Activated CD8-positive, alpha-beta memory T cell treated with anti-CD3 and anti-CD28 coated beads for 48 hours (primary cell): Measurements from ENCODE around the gene TNS3.
"Not testable (repeated sequence)": the region's sequence is repeated elsewhere in the genome, so short reads cannot be mapped to it uniquely, and the experiment has no call there.

Experiments
- DNase-seq, 3 experiments: peaks; one replicate each; pipeline ENCODE4 v3.0.0-alpha.2; 2020; ENCODE audit warnings: low read depth in 2 of 3, low spot score in 2 of 3

The TNS3 gene

DNA sequence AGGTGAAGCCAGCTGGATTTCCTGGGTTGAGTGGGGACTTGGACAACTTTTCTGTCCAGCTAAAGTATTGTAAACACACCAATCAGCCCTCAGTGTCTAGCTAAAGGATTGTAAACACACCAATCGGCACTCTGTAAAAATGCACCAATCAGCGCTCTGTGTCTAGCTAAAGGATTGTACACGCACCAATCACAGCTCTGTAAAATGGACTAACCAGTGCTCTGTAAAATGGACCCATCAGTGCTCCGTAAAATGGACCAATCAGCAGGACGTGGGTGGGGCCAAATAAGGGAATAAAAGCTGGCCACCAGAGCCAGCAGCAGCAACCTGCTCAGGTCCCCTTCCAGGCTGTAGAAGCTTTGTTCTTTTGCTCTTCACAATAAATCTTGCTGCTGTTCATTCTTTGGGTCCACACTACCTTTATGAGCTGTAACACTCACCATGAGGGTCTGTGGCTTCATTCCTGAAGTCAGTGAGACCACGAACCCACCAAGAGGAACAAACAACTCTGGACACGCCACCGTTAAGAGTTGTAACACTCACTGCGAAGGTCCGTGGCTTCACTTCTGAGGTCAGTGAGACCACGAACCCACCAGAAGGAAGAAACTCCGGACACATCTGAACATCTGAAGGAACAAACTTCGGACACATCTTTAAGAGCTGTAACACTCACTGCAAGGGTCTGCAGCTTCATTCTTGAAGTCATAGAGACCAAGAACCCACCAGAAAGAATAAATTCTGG lies 21.8 kb upstream of the TNS3 start:
- DNase-seq, result not testable (repeated sequence)

DNA sequence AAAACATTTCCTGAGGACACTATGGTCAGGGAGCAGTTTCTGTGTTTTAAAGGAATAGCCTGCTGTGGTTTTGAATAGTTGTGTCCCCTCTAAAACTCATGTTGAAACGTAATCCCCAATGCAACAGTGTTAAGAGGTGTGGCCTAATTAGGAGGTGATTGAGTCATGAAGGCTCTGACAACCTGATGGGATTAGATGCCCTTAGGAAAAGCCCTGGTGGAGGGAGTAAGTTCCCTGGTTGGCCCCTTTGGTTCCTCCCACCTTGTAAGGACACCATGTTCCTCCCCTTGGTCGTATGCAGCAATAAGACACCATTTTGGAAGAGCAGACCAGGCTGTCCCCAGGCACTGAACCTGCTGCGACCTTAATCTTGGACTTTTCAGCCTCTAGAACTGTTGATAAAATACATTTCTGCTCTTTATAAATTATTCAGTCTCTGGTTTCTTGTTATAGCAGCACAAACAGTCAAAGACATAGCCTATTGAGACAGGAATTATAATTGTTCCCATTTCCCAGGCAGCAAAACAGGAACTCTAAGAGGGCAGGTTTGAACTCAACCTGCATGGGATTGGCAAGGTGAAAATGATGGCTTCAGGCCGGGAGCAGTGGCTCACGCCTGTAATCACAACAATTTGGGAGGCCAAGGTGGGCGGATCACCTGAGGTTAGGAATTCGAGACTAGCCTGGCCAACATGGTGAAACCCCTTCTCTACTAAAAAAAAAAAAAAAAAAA lies 20.5 kb upstream of the TNS3 start:
- DNase-seq, result no peak

DNA sequence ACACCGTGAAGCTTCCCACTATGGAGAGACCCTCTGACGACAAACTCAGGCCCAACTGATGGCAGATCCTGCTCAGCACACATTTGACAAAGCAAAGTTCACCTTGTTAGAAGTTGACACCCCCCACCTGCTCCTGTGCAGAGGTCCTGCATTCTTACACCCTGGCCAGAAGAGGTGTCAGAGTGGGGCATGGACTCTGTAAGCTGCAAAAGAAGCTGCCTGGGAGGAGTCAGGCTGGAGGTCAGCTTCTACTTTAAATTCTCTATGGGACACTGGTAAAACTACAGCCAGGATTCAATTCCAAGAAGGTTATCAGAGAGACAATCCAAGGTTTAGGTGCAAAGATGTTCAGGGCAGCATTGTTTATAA lies 20.0 kb upstream of the TNS3 start:
- no peak for DNase-seq

DNA sequence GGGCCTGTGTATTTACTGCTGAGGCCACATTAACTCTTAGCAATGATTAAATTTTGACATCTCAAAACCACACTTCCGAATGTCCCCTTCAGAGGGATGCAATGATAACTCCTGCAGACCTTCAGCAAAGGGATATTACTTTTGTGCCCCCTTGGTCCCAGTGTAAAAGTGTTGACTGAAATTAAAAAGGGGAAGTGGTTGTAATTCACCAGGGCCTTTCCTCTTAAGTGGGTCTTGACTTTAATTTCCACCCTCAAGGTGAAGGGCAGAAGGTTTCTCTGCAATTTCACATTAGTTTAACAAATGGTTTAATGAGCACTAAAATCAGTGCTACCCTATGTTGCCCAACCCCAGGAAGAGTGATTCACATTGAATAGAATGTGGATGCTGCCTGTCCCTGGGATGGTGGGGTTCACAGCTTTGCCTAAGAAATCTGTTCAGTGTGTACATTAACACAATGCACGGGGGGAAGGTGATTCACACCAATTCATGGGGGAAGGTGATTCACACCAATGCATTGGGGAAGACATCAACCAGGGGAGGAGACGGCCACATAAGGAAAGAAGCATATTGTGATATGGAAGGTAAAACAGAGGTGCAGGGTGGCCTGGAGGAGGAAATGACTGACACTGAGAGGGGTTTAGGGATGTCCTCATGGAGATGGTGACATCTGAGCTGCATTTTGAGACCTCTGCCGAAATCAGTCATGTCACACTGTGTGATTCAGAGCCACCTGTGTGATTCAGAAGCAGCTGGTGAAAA lies 19.4 kb upstream of the TNS3 start:
- no peak for DNase-seq

DNA sequence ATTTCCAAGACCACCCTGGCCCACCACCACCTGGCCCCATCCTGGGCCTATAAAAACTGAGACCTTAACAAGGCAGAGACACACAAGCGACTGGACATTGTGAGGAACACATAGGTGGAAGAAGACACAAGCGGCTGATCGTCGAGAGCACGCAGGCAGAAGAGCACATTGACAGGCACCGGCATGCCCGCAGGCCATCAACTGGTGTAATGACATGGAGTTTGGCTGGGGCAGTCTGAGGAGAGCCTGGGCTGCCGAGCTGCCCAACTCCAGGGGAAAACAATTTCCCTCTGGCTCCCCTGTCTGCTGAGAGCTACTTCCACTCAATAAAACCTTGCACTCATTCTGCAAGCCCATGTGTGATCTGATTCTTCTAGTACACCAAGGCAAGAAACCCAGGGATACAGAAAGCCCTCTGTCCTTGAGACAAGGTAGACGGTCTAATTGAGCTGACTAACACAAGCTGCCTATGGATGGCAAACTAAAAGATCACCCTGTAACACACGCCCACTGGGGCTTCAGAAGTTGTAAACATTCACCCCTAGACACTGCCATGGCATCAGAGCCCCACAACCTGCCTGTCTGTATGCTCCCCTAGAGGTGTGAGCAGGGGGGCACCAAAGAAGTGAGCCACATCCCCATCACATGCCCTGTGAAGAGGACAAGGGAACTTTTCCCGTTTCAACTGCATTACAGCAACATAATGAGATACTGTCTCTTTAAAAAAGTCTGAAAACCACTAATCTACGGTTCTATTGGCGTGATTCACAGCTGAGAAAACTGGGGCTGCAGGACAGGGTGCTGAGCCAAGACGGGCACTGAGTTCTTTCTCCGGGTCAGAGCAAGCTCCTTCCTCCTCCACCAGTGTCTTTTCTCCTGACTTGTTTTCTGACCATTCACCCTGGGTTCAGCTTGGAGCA lies 18.5 kb upstream of the TNS3 start:
- DNase-seq, result no peak

DNA sequence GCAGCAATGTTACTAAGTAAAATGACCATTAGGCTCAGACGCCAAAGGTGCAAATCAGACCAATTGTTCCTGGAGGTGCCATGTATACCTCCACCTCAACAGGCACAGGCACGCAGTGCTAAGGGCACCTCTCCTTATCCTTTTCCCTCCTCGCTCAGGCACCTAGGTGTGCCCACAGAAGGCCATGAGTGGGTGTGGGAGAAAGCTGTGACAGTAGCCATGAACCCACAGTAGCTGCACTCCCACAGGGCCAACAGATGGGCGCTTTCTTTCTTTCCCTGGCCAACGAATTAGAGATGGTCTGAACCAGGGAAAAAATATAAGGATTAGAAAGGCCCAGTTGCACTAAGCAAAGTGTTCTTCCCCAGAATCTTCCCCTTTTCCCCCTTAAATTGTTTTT lies 15.5 kb upstream of the TNS3 start:
- no peak for DNase-seq

DNA sequence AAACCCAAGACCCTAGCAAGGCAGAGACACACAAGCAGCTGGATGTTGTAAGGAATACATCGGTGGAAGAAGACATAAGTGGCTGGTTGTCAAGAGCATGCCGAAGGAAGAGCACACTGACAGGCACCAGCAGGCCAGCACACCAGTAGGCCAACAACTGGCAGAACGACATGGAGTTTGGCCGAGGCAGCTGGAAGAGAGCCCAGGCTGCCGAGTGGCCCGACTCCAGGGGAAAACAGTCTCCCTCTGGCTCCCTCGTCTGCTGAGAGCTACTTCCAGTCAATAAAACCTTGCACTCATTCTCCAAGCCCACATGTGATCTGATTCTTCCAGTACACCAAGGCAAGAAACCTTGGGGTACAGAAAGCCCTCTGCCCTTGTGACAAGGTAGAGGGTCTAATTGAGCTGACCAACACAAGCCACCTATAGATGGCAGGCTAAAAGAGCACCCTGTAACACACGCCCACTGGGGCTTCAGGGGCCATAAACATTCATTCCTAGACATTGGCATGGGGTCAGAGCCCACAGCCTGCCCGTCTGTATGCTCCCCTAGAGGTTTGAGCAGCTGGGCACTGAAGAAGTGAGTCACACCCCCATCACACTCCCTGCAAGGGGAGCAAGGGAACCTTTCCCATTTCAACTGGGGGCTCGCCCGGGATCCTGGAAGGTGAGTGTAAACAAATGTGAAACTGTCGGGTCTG lies 14.7 kb upstream of the TNS3 start:
- DNase-seq, result no peak

DNA sequence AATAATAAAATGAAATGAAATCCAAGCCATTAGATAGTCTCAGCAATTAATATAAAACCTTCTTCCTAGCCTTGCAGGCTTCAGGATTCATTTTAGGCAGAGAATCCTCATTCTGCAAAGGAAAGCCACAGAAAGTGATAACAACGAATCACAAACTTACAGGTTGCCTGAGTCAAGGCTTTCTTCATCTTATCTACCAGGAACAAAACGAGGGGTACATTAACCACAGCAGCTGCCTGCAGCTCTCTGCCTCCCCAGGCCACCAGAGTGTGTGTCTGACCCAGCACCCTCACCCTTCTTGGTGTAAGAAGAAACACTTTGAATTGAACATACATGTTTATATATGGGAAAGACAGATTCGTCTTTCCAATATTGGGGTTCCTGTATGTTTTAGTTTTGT lies 12.5 kb upstream of the TNS3 start:
- DNase-seq, result no peak

DNA sequence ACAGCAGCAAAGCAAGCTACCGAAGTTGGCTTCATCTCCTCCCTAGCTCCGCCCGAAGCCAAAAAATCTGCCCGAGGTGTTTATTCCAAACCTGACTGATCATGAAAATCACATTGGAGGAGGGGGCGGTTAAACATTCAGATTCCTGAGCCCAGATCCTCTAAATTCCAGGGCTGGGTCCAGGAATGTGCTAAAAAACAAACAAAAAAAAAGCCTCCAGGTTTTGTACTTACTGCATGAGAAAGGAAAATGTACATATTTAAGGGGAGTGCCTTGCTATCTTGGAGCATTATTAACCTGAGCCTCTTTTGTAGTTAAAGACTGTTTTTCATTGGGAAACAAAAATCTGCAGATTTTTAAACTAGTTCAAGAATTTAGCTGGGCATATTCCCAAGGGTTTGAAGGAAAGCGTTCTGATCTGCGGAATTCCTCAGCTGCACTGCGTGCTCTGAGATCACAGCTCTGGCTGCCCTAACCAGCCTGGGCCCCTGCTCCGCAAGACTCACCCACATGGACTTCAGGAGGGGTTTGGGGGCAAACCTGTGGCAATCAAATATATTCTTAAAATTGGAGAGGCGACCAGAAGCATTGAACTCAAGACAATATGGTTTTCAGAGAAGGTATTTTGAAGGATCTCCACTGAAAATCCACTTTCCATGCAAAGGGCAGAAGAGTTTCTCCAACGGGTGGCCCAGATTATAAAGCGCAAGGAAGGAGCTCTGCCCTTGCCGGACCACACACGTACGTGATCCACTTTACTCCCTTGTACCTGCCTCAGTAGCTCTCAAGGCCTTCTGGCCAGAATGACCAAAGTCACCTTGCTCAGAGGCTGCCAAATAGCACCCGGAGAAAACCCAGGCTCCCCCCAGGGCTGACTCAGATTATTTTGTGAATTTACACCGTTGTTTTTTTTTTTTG lies 10.0 kb upstream of the TNS3 start:
- DNase-seq, result no peak

DNA sequence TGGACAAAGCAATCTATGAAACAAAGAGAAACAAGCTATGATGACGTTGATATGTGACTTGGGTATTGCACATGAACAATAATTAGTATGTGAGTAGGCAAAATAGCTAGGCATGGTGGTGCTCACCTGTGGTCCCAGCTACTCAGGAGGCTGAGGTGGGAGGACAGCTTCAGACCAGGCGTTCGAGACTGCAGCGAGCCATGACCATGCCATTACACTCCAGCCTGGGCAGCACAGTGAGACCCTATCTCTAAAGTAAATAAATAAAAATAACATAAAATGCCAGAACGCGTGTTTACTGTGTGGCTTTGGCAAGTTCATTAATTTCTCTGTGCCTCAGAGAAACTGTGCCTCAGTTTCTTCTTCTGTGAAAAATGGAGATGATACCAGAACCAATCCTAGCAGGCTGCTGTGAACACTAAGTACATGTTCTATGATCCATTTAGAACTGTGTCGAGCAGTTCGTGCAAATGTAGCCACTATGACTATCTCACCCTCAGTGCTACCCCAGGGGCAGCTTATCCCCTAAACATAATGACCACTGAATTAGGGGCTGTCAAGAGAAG lies 9.3 kb upstream of the TNS3 start:
- DNase-seq, result no peak

DNA sequence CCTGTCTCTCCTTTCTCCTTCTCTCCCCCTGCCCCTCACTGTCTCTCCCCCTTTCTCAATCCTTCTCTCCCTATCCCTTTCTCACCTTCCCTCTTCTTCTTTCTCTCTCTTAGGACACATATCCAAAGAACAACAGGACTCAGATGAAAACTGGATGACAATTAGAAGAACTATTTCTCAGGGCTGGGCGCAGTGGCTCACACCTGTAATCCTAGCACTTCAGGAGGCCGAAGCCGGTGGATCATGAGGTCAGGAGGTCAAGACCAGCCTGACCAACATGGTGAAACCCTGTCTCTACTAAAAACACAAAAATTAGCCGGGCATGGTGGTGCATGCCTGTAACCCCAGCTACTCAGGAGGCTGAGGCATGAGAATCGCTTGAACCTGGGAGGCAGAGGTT lies 8.3 kb upstream of the TNS3 start:
- DNase-seq, result not testable (repeated sequence)

DNA sequence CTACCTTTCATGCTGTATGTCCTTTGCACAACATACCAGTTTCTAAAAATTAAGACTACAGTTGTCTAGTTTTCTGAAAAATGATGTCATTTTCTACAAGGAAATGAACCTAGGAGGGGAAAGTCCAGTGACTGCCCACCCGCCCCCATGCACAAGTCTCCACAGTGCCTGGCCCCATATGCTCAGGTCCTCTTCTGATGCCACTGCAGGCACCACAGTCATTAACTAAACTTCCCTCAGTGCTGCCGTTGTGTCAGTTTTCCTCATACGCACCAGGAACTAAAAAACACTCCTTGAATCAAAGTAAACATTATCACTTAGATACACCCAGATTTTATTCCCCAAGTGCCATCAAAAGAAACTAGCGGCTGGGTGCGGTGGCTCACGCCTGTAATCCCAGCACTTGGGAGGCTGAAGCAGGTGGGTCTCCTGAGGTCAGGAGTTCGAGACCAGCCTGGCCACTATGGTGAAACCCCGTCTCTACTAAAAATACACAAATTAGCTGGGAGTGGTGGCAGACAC lies 6.9 kb upstream of the TNS3 start:
- no peak for DNase-seq

DNA sequence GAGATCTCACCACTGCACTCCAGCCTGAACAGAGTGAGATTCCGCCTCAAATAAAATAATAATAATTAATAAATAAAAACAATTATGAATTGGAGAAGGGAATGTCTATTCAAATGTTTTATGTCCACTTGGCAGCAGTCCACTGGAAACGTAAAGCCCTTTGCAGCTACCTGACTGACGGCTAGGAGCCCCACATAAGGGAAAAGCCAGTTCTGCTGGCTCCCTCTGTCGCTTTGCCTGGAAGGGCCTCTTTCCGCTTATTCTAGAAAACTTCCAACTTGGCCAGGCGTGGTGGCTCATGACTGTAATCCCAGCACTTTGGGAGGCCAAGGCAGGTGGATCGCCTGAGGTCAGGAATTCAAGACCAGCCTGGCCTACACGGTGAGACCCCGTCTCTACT lies 6.1 kb upstream of the TNS3 start:
- no peak for DNase-seq

DNA sequence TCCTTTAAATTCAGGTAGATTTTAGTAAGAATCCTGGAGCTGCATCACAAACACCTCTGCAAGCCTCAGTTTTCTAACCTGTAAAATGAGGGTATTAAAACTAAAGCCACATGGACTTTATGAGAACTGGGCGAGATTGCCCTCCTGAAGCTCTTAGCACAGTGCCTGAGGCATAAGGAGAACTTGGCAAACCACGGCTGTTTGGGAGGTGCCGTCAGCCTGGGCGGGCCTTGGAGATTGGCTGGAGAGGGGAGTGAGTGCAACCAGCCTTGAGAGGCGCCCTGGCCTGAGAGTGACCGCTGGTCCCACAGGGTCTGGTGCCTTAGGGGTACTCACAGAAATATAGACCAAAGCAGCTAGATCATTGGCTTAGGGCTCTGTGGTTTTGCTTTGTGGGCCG lies 5.4 kb upstream of the TNS3 start:
- no peak for DNase-seq

DNA sequence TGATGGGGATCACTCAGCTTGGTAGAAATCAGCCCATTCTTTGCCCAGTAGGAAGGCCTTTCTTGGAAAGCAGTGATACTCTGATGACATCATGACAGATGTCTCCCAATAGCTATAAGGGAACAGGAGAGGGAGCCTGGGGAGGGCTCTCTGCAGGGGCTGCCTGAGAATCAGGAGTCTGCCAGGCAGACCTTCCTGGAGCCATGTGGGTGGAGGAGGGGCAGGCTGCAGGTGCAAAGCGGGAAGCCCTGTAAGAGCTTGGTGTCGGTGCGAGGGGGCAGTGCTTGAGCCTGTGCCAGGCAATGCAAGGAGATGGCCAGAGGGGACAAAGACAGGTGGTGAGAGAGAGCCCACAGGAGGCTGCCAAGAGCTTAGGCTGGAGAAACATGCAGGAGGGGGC lies 5.0 kb upstream of the TNS3 start:
- DNase-seq, result no peak

DNA sequence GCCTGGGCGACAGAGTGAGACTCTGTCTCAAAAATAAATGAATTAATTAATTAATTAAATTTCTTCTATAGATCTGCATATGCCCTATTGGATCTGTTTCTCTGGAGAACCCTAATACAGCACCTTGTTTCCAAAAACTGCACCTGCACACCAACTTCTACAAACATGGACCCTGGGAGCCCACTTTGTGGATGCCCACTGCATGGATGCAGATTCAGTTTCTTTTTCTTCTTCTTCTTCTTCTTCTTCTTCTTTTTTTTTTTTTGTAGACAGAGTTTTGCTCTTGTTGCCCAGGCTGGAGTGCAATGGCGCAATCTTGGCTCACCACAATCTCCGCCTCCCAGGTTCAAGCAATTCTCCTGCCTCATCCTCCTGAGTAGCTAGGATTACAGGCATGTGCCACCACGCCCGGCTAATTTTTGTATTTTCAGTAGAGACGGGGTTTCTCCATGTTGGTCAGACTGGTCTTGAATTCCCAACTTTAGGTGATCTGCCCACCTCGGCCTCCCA lies 4.3 kb upstream of the TNS3 start:
- not testable (repeated sequence) for DNase-seq

DNA sequence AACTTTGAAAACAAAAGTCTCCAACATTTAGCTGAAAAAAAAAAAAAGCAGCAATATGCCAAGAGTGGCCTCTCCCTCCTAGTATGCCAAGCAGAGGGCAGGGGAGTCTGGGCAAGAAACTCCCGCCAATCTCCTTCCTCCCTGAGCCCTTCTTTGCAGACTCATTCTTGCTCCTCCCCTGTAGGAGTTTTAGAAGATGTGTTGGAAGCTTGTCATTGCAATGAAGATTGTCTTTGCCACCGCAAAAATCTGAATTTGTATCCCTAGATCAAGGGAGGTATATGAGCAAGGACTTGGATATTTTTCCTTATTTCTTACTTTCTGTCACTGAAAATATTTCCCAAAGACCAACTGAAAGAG lies 2.6 kb upstream of the TNS3 start:
- DNase-seq, result no peak

DNA sequence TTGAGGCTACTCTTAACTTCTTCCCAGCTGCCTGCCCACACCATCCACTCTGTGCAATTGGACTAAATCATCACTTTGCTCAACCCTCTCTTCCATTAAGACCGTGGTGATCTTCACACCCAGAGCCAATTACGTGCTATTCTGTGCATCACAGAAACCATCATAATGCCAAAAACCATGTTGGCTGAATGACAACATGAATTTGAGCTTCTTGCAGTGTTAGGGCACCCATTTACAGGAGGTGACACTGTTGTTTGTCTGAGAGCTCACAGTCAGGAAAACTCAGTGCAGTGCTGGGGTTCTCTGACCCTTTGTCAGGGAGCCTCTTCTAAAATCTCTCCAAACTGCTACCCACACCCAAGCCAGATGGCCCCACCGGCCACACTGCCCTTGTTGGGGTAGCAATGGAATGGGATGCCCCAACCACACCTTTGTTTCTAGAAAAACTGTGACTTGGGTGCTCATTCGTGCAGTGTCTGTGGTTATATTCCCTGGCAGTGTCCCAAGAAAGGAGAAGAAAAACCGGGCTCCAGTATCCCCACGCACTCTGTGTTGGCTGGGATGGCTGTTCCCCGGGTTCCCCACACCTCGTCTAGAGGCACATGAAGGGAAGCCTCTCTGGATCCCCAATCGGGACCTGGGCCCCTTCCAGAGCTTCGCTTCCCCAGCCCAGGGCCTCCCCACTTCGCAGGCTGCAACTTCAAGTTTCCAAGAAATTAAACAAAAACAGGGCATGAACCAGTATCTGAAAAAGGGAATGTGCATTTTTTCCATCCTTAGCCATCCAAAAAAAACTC lies 2.0 kb upstream of the TNS3 start:
- no peak for DNase-seq
